Measurements from ENCODE around the gene RTN4.
"Not testable (repeated sequence)": the region's sequence is repeated elsewhere in the genome, so short reads cannot be mapped to it uniquely, and the experiment has no call there.

Gene RTN4

GRCh38 chr2:55003706-55004639, 46.3 kb downstream of the RTN4 start:
- no peak for DNase-seq

- no peak for DNase-seq
Observed at GRCh38 chr2:55001716-55002115, 48.5 kb downstream of the RTN4 start.

- DNase-seq, result peak; percentile 51
Observed at GRCh38 chr2:55000341-55000740, 49.9 kb downstream of the RTN4 start.

GRCh38 chr2:54999182-54999581, 51.1 kb downstream of the RTN4 start:
- peak; percentile 69 for DNase-seq

GRCh38 chr2:54997826-54998225, 52.4 kb downstream of the RTN4 start:
- DNase-seq, result no peak

- no peak for DNase-seq
Observed at GRCh38 chr2:54995553-54995952, 54.7 kb downstream of the RTN4 start.

GRCh38 chr2:54990694-54991093, 59.6 kb downstream of the RTN4 start:
- not testable (repeated sequence) for DNase-seq

GRCh38 chr2:54988612-54989011, 61.6 kb downstream of the RTN4 start:
- DNase-seq, result no peak

DNA sequence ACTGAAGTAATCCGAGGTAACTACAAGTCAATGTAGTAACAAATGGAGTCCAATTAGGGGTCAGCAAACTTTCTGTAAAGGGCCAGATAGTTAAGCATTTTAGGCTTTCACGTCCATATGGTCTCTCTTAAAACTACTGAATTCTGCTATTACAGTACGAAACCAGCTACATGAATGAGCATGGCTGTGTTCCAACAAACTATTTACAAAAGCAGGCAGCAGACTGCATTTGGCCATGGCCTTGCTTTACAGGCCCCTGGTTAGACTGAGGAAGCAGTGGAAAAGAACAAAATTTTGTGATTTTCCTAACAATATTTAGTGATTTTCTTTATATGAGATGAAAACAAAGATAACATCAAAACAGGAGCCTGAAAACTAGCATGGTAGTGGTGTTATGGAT, 64.0 kb downstream of the RTN4 start:
- DNase-seq, result no peak

GRCh38 chr2:54984476-54984875, 65.8 kb downstream of the RTN4 start:
- DNase-seq, result no peak

DNA sequence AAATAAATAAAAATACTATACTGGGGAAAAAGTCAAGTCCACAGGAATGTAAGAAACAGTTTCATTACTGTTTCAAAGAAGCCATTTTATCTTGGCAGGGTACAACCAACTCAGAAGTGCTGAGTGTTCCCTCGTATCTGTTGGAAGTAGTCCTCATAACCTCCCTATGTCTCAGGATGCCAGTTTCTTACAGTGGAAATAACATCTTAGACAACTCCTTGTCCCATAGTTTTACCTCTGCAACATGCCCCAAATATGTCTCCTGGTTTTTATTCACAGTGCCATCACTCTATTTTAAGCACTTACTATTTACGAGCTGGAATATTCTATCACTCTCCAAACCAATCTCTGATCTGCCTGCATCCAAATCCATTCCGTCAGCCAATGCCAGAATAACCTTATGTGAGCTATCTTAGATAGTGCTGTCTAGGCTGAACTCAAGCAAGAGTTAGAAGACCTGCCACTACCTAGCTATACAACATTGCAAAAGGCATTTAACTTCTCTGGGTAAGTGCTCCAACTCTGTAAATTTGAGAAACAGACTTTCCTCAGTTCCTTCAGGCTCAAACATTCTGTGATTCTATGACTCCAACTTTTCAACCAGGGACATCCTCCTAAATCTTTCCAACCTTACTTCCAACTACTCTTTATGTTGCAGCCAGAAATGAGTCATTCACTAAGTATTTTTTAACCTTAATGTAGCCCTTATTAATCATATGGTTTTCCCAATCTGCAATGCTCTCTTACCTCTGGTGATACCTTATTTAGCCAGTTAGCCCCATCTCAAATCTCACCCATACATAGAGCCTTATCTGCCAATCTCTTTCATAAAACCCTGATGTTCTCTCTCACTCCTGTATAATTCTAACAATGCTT, 66.7 kb downstream of the RTN4 start:
- no peak for DNase-seq

GRCh38 chr2:54981385-54981784, 68.9 kb downstream of the RTN4 start:
- peak; percentile 49 for DNase-seq

DNA sequence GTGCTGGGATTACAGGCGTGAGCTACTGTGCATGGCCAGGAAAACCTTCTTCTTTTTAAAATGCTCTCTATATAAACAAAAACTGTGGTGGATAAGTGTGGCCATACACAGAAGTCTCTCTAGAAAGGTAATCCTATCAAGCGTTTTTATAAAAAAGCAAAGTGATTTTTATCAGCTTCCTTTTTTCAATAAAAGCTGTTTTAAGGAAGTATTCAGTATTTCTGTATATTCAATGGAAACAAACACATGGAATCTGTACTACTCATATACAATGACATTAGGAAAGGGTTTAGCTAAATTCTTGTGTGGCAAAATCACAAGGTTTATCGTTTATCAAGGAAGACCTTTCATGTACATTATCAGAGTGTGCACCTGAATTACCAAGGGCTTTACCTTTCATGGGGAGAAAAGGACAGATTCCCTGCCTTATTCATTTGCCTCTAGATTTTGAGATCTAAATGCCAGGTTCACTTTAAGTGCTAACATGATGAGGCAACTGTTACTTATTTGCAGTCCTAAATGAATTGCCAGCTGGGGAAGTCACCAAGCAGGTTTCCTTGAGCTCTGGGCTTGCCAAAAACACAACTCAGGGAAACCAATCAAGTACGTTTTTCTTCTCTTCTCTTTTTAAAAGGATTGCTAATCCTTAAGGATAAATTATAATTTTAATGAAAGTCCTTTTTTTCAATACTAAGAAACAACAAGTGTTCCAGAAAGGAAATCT, 70.8 kb downstream of the RTN4 start:
- DNase-seq, result peak; percentile 36

DNA sequence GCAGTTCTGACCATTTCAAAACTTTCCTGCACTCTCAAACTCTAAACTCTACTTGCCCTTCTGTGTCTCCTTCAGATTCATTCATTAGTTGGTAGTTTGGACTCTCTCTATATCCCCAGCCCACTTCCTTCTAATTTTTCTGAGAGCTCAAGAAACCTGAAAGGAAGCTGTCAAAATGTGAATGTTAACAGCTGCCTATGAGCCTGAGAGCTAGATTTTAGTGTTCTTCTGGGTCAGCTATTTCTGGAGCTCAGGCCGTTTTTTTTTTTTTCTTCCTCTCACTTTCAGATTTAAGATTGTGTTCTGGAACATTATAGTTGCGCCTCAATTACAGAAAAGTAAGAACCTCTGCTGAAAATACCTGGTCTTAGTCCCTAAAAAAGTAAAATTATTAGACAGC, 73.1 kb downstream of the RTN4 start:
- no peak for DNase-seq

GRCh38 chr2:54975598-54976492, 74.4 kb downstream of the RTN4 start:
- DNase-seq, result no peak

GRCh38 chr2:54975175-54975574, 75.1 kb downstream of the RTN4 start:
- DNase-seq, result no peak

DNA sequence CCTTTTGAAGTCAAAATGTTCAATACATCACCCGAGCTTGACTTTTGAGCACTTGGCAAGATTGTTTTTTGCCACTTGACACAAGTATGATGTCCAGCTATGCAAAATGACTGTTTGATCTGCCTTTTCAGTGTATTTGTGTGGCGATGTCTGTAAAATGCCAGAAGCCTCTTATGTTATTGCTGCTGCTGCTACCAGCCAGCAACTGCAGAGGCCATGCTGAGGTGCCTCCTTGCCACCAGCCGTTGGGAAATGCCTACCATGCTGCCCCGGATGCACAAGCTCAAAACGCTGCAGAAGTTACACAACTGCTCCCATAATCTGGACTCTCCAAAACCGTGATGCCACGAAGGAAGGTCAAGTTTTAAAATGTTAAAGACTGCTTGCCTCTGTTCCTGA, 80.3 kb downstream of the RTN4 start:
- DNase-seq, result no peak

DNA sequence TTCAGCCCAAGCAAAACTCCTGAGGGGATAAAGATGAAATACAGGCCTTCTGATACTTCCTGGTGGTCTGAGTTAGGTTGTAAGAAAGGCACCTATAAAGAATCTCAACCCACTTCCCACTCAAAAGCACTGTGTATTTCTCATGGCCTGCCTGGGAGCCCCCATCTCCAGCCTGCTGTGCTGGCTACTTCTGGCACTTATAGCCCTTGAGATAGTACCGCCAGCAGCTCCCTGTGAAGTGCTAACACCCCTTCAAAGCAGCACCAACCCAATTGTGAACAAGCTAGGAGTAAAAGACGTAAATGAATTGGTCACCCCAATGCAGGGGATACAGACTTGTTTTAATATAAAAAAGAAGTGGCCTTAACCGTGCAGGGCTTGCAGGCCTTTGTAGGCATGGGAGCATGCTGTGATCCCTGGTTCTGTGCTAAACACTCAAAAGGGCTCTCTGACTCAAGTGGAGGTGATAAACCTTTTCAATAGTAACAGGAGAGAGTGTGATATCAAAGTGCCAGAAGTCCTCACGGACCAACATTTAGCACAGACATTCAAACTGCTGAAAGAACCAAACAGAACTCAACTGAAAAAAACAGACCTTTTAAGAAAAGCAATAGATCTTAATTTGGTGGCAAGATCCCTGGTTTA, 80.8 kb downstream of the RTN4 start:
- no peak for DNase-seq

- no peak for DNase-seq
Observed at GRCh38 chr2:54968561-54969218, 81.6 kb downstream of the RTN4 start.

DNA sequence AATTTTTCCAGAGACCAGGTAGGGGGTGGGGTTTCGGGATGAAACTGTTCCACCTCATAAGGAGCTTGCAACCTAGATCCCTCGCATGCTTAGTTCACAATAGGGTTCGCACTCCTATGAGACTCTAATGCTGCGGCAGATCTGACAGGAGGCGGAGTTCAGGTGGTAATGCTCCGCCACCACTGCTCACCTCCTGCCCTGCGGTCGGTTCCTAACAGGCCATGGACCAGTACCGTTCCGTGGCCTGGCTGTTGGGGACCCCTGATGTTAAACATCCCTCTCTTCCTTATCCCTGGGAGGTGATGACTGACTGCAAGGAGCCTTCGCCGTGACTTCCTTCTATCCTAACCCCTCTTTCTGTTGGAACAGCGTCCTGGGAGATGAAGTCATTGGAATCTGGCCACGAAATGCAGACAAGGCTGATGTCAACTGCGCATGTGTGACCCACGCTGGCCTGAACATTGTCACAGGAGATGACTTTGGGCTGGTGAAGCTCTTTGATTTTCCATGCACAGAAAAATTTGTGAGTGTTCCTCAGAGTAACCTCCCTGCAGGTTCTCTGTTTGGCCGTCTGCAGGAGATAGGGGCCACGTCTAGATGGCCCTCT, 82.4 kb downstream of the RTN4 start:
- DNase-seq, result no peak

GRCh38 chr2:54967269-54967668, 83.0 kb downstream of the RTN4 start:
- no peak for DNase-seq
